ENCODE measurements around the gene SUGT1. TPM values are rescaled to one million over a fixed set of nuclear protein-coding genes. Genes with fewer than 3 reads are reported as not detected.

The SUGT1 gene
- total and polyA plus RNA-seq, 2 experiments from 2014 or later: 61.3 to 172 TPM

Other genes with a start within 250 kb of the SUGT1 start
- gene THSD1, start 246.7 kb upstream of the SUGT1 start, total RNA-seq (2014; rRNA removed; shearing (Covaris generic)): 0.69 TPM in 1 of 2 replicates, not detected in the other
- gene THSD1, start 246.7 kb upstream of the SUGT1 start, polyA plus RNA-seq (2016; fragmentation: Nextera tagmentation; extraction: Ambion mirVana): 0.07 TPM in 1 of 2 replicates, not detected in the other
- gene VPS36, start 202.2 kb upstream of the SUGT1 start, total RNA-seq (2014; rRNA removed; shearing (Covaris generic)): 33.8 and 36.2 TPM in 2 replicates
- 25.7 and 28.9 TPM in 2 replicates for gene VPS36, start 202.2 kb upstream of the SUGT1 start, polyA plus RNA-seq (2016; fragmentation: Nextera tagmentation; extraction: Ambion mirVana)
- gene CKAP2, start 197.4 kb upstream of the SUGT1 start, total RNA-seq (2014; rRNA removed; shearing (Covaris generic)): 48.0 and 48.8 TPM in 2 replicates
- 80.4 and 103 TPM in 2 replicates for gene CKAP2, start 197.4 kb upstream of the SUGT1 start, polyA plus RNA-seq (2016; fragmentation: Nextera tagmentation; extraction: Ambion mirVana)
- 3.3 and 3.6 TPM in 2 replicates for gene HNRNPA1L2, start 10.4 kb upstream of the SUGT1 start, total RNA-seq (2014; rRNA removed; shearing (Covaris generic))
- gene HNRNPA1L2, start 10.4 kb upstream of the SUGT1 start, polyA plus RNA-seq (2016; fragmentation: Nextera tagmentation; extraction: Ambion mirVana): 7.2 and 9.4 TPM in 2 replicates
- 137 and 141 TPM in 2 replicates for gene CNMD, start 87.0 kb downstream of the SUGT1 start, total RNA-seq (2014; rRNA removed; shearing (Covaris generic))
- gene CNMD, start 87.0 kb downstream of the SUGT1 start, polyA plus RNA-seq (2016; fragmentation: Nextera tagmentation; extraction: Ambion mirVana): 190 and 207 TPM in 2 replicates
- gene PCDH8, start 195.8 kb downstream of the SUGT1 start, total RNA-seq (2014; rRNA removed; shearing (Covaris generic)): 1.2 and 1.7 TPM in 2 replicates
- 0.36 and 0.83 TPM in 2 replicates for gene PCDH8, start 195.8 kb downstream of the SUGT1 start, polyA plus RNA-seq (2016; fragmentation: Nextera tagmentation; extraction: Ambion mirVana)

Measured in GM23338 (cell line).